Testis (tissue), 2 donors: Measurements from ENCODE around the gene PDLIM5.

Experiments
- POLR2A ChIP-seq: fragments of 450-650 bp; IDR thresholded peaks from one replicate; pipeline ENCODE4 v1.6.1; 2017; ENCODE audit warnings: antibody characterized with exemption, mild to moderate bottlenecking, moderate library complexity
- TF ChIP-seq, protein P1 (sequence below), 3 experiments: fragments of 450-650 bp in 2 of 3; fragments of 200-600 bp in 1 of 3; sonication (generic) in 1 of 3; IDR thresholded peaks; one replicate each; pipeline ENCODE4 v1.5.1; 2016 to 2019; ENCODE audit warnings: antibody characterized with exemption in 3 of 3, mild to moderate bottlenecking in 2 of 3, moderate library complexity in 1 of 3

DNA sequence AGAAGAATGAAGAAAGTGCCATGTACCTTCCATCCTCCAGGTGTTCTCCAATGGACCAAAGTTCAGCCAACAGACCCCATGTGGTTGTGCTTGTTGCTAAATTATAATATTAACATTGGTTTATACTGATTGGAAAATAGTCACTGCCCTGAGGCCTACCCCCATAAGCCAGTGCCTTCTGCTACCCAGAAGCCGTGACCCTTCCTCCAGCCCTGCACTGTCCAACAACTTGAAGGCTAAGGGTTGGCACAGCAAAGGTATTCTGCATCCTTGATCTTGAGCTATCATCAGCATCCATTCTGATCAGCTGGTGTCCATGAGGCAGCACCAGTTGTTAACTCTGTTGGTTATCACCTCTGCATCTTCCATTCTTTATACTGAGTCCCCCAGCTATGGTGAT, 239.8 kb downstream of the PDLIM5 start:
- TF ChIP-seq, protein P1, sequence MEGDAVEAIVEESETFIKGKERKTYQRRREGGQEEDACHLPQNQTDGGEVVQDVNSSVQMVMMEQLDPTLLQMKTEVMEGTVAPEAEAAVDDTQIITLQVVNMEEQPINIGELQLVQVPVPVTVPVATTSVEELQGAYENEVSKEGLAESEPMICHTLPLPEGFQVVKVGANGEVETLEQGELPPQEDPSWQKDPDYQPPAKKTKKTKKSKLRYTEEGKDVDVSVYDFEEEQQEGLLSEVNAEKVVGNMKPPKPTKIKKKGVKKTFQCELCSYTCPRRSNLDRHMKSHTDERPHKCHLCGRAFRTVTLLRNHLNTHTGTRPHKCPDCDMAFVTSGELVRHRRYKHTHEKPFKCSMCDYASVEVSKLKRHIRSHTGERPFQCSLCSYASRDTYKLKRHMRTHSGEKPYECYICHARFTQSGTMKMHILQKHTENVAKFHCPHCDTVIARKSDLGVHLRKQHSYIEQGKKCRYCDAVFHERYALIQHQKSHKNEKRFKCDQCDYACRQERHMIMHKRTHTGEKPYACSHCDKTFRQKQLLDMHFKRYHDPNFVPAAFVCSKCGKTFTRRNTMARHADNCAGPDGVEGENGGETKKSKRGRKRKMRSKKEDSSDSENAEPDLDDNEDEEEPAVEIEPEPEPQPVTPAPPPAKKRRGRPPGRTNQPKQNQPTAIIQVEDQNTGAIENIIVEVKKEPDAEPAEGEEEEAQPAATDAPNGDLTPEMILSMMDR (IDR thresholded peaks at IDR 0.05) = no peak
- TF ChIP-seq POLR2A = no peak
